SH-SY5Y (cell line): ENCODE results near the gene LGALS3BP.

Experiments used
- GATA2 ChIP-seq: IDR thresholded peaks from 2 replicates; pipeline ENCODE4 v1.6.1; 2011; ENCODE audit warnings: mild to moderate bottlenecking, low read depth, low read length
- GATA3 ChIP-seq: IDR thresholded peaks from 2 replicates; pipeline ENCODE4 v1.6.1; 2011; ENCODE audit warnings: low read depth, mild to moderate bottlenecking, low read length, moderate library complexity

LGALS3BP gene

GRCh38 chr17:78923660-78924453, 55.9 kb downstream of the LGALS3BP start:
- no peak for TF ChIP-seq GATA2
- TF ChIP-seq GATA3, result no peak

- TF ChIP-seq GATA2 (no peak), GATA3 (no peak)
These were observed 56.8 kb downstream of the LGALS3BP start for GRCh38 chr17:78922816-78923498.

GRCh38 chr17:78921437-78921971, 58.2 kb downstream of the LGALS3BP start:
- no peak for TF ChIP-seq GATA2
